ENCODE data around the gene RNF180.
"Not testable (repeated sequence)": the region's sequence is repeated elsewhere in the genome, so short reads cannot be mapped to it uniquely, and the experiment has no call there.

GRCh38 chr5:64288496-64288895 lies 122.9 kb downstream of the RNF180 start:
- TF ChIP-seq CTCF, EP300, POLR2A (IDR thresholded peaks at IDR 0.05): not testable (repeated sequence)
